Measurements from ENCODE around the gene SKI.
"Not testable (repeated sequence)": the region's sequence is repeated elsewhere in the genome, so short reads cannot be mapped to it uniquely, and the experiment has no call there.

Gene SKI

GRCh38 chr1:2323451-2323974 lies 95.4 kb downstream of the SKI start:
- no peak for DNase-seq (ENCODE audit: low spot score)

GRCh38 chr1:2324553-2325366 lies 96.6 kb downstream of the SKI start:
- no peak for DNase-seq (ENCODE audit: low spot score)

- DNase-seq (ENCODE audit: low spot score), result no peak
Observed at GRCh38 chr1:2326524-2326923, 98.4 kb downstream of the SKI start.

GRCh38 chr1:2327162-2327561 lies 99.0 kb downstream of the SKI start:
- not testable (repeated sequence) for DNase-seq (ENCODE audit: low spot score)

- no peak for DNase-seq (ENCODE audit: low spot score)
Observed at GRCh38 chr1:2327841-2328240, 99.7 kb downstream of the SKI start.

- DNase-seq (ENCODE audit: low spot score), result no peak
Observed at GRCh38 chr1:2328676-2329455, 100.7 kb downstream of the SKI start.

GRCh38 chr1:2330035-2330434 lies 101.9 kb downstream of the SKI start:
- DNase-seq (ENCODE audit: low spot score), result no peak

- DNase-seq (ENCODE audit: low spot score), result no peak
Observed at GRCh38 chr1:2330519-2331199, 102.5 kb downstream of the SKI start.

- DNase-seq (ENCODE audit: low spot score), result no peak
Observed at GRCh38 chr1:2331200-2331544, 103.1 kb downstream of the SKI start.

GRCh38 chr1:2331580-2331979 lies 103.5 kb downstream of the SKI start:
- DNase-seq (ENCODE audit: low spot score), result not testable (repeated sequence)

GRCh38 chr1:2334366-2334765 lies 106.2 kb downstream of the SKI start:
- DNase-seq (ENCODE audit: low spot score), result no peak

GRCh38 chr1:2334883-2335534 lies 106.9 kb downstream of the SKI start:
- DNase-seq (ENCODE audit: low spot score), result no peak

GRCh38 chr1:2335721-2336455 lies 107.8 kb downstream of the SKI start:
- no peak for DNase-seq (ENCODE audit: low spot score)

- DNase-seq (ENCODE audit: low spot score), result no peak
Observed at GRCh38 chr1:2336499-2336898, 108.4 kb downstream of the SKI start.

GRCh38 chr1:2337081-2337480 lies 109.0 kb downstream of the SKI start:
- no peak for DNase-seq (ENCODE audit: low spot score)

GRCh38 chr1:2337501-2337900 lies 109.4 kb downstream of the SKI start:
- no peak for DNase-seq (ENCODE audit: low spot score)

- DNase-seq (ENCODE audit: low spot score), result no peak
Observed at GRCh38 chr1:2339206-2340085, 111.3 kb downstream of the SKI start.

- DNase-seq (ENCODE audit: low spot score), result no peak
Observed at GRCh38 chr1:2340086-2340917, 112.2 kb downstream of the SKI start.

GRCh38 chr1:2340918-2341254 lies 112.8 kb downstream of the SKI start:
- no peak for DNase-seq (ENCODE audit: low spot score)
